T1000 (cell line): ENCODE results near the gene TNFRSF21.
"Not testable (repeated sequence)": the region's sequence is repeated elsewhere in the genome, so short reads cannot be mapped to it uniquely, and the experiment has no call there.

Source experiments
- DNase-seq: peaks from one replicate; lab custom pipeline; 2025; ENCODE audit warnings: mixed read lengths; lab: John Stamatoyannopoulos, UW

Gene TNFRSF21

GRCh38 chr6:47323321-47323720 is 13.6 kb upstream of the TNFRSF21 start:
- no peak for DNase-seq

GRCh38 chr6:47321577-47321976 is 11.9 kb upstream of the TNFRSF21 start:
- DNase-seq = no peak

- no peak for DNase-seq
These were observed 10.2 kb upstream of the TNFRSF21 start for GRCh38 chr6:47319867-47320266.

GRCh38 chr6:47319382-47319781 is 9.7 kb upstream of the TNFRSF21 start:
- DNase-seq = no peak

GRCh38 chr6:47318236-47318989 is 8.7 kb upstream of the TNFRSF21 start:
- no peak for DNase-seq

- not testable (repeated sequence) for DNase-seq
These were observed 5.5 kb upstream of the TNFRSF21 start for GRCh38 chr6:47315181-47315580.

GRCh38 chr6:47310131-47310480 is 401 bp upstream of the TNFRSF21 start:
- no peak for DNase-seq

- DNase-seq = no peak
These were observed 984 bp downstream of the TNFRSF21 start for GRCh38 chr6:47308552-47309290.

- no peak for DNase-seq
These were observed 1.5 kb downstream of the TNFRSF21 start for GRCh38 chr6:47308198-47308517.

GRCh38 chr6:47307362-47308197 is 2.1 kb downstream of the TNFRSF21 start:
- no peak for DNase-seq

GRCh38 chr6:47306887-47307286 is 2.8 kb downstream of the TNFRSF21 start:
- DNase-seq = no peak

GRCh38 chr6:47303861-47304260 is 5.8 kb downstream of the TNFRSF21 start:
- DNase-seq = no peak

- DNase-seq = no peak
These were observed 6.4 kb downstream of the TNFRSF21 start for GRCh38 chr6:47303342-47303741.

GRCh38 chr6:47302043-47302442 is 7.7 kb downstream of the TNFRSF21 start:
- no peak for DNase-seq

- DNase-seq = no peak
These were observed 8.3 kb downstream of the TNFRSF21 start for GRCh38 chr6:47301441-47301840.

- DNase-seq = no peak
These were observed 9.3 kb downstream of the TNFRSF21 start for GRCh38 chr6:47300417-47300816.

- no peak for DNase-seq
These were observed 9.7 kb downstream of the TNFRSF21 start for GRCh38 chr6:47299965-47300364.

GRCh38 chr6:47298475-47298874 is 11.2 kb downstream of the TNFRSF21 start:
- no peak for DNase-seq

- no peak for DNase-seq
These were observed 14.7 kb downstream of the TNFRSF21 start for GRCh38 chr6:47294990-47295389.

- DNase-seq = no peak
These were observed 16.8 kb downstream of the TNFRSF21 start for GRCh38 chr6:47292944-47293343.

GRCh38 chr6:47292027-47292426 is 17.7 kb downstream of the TNFRSF21 start:
- DNase-seq = no peak

- no peak for DNase-seq
These were observed 19.4 kb downstream of the TNFRSF21 start for GRCh38 chr6:47290124-47290834.
